Thyroid gland (tissue), 4 donors: ENCODE results near the gene ENPP5. TPM values are rescaled to one million over a fixed set of nuclear protein-coding genes. Genes with fewer than 3 reads are reported as not detected.
"Not testable (repeated sequence)": the region's sequence is repeated elsewhere in the genome, so short reads cannot be mapped to it uniquely, and the experiment has no call there.

Experiments used
- DNase-seq, 2 donors: peaks; one replicate each; pipeline ENCODE4 v3.0.0-alpha.2; 2019
- H3K27ac ChIP-seq, 3 donors: fragments of 200-600 bp; sonication (generic); 1 replicate in 2 of 3; 2 replicates in 1 of 3; pipeline ENCODE4 v1.5.1; 2016 to 2019; ENCODE audit warnings: mild to moderate bottlenecking in 1 of 3, moderate library complexity in 1 of 3
- H3K27me3 ChIP-seq: fragments of 200-600 bp; sonication (generic); one replicate; pipeline ENCODE4 v1.5.1; 2019
- H3K36me3 ChIP-seq, 2 donors: fragments of 200-600 bp; sonication (generic); one replicate each; pipeline ENCODE4 v1.5.1; 2016 to 2019
- H3K4me1 ChIP-seq, 2 donors: fragments of 200-600 bp; sonication (generic); one replicate each; pipeline ENCODE4 v1.5.1; 2017 to 2019
- H3K4me3 ChIP-seq, 3 donors: fragments of 200-600 bp; sonication (generic); replicated peaks in 1 of 3; 1 replicate in 2 of 3; 2 replicates in 1 of 3; pipeline ENCODE4 v1.5.1; 2016; ENCODE audit warnings: mild to moderate bottlenecking in 1 of 3
- H3K9me3 ChIP-seq: fragments of 200-600 bp; sonication (generic); one replicate; pipeline ENCODE4 v1.5.1; 2017
- POLR2A ChIP-seq, 2 donors: fragments of 450-650 bp; IDR thresholded peaks; one replicate each; pipeline ENCODE4 v1.6.1; 2017; ENCODE audit warnings: antibody characterized with exemption in 2 of 2, mild to moderate bottlenecking in 2 of 2, moderate library complexity in 1 of 2
- WGBS, 2 donors: methylation state at CpG; one replicate each; pipeline ENCODE4 v1.1.5; 2017; 5-methylcytosine and 5-hydroxymethylcytosine counted together
- intact Hi-C: fragments of 100-400 bp; cut with DNase I; formaldehyde crosslinking; loops from one replicate; pipeline ENCODE4 v1.15.1; 2023
- total RNA-seq, 4 donors: library from RNA; depleted of rRNA; stranded (reverse); fragments of >200 nt; gene quantifications; one replicate each; pipeline ENCODE4 v1.2.3, GENCODE V29; 2016
- TF ChIP-seq, protein P1 (sequence below), 6 experiments: fragments of 200-600 bp in 3 of 6; fragments of 450-650 bp in 3 of 6; sonication (generic) in 3 of 6; IDR thresholded peaks; one replicate each; pipeline ENCODE4 v1.5.1; 2016 to 2019; ENCODE audit warnings: antibody characterized with exemption in 6 of 6, mild to moderate bottlenecking in 2 of 6, inconsistent platforms in 1 of 6, moderate library complexity in 1 of 6

The ENPP5 gene
- total RNA-seq, 4 donors from 2014 or later: 47.7 to 103 (median 57.9) TPM

DNA sequence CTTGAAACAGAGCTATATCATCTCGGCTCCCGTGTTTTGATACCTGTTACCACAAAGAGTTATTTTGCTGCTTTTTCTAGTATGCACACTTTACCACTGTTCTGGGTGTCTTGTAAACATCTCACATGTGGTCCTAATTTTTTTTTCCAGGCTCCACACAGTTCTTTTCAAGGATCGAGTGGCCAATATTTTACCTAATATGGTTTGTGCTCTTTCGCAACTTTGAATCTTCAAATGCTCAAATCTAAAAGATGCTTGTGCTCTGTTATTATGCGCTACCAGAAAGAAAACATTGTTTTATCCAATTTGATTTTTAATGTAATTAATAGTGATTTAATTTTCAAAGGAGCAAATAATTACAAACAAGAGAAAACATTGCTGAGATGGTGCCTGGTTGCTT is 10.7 kb downstream of the ENPP5 start:
- H3K9me3 ChIP-seq: no peaks in the 10 kb centered on the region
- no peak for DNase-seq
- intact Hi-C loops: no loop called here
- H3K4me1 ChIP-seq: no peaks in the 10 kb centered on the region
- H3K27me3 ChIP-seq: no peaks in the 10 kb centered on the region
- WGBS, 2 donors: 94 to 95% methylated on average over 5 of the region's 5 CpGs
- H3K27ac ChIP-seq: no peak overlapping the region
- no peaks in the 10 kb centered on the region for H3K36me3 ChIP-seq
- no peak for TF ChIP-seq POLR2A (IDR thresholded peaks at IDR 0.05)
- TF ChIP-seq, protein P1, sequence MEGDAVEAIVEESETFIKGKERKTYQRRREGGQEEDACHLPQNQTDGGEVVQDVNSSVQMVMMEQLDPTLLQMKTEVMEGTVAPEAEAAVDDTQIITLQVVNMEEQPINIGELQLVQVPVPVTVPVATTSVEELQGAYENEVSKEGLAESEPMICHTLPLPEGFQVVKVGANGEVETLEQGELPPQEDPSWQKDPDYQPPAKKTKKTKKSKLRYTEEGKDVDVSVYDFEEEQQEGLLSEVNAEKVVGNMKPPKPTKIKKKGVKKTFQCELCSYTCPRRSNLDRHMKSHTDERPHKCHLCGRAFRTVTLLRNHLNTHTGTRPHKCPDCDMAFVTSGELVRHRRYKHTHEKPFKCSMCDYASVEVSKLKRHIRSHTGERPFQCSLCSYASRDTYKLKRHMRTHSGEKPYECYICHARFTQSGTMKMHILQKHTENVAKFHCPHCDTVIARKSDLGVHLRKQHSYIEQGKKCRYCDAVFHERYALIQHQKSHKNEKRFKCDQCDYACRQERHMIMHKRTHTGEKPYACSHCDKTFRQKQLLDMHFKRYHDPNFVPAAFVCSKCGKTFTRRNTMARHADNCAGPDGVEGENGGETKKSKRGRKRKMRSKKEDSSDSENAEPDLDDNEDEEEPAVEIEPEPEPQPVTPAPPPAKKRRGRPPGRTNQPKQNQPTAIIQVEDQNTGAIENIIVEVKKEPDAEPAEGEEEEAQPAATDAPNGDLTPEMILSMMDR (IDR thresholded peaks at IDR 0.05): no peak
- no peak overlapping the region for H3K4me3 ChIP-seq

DNA sequence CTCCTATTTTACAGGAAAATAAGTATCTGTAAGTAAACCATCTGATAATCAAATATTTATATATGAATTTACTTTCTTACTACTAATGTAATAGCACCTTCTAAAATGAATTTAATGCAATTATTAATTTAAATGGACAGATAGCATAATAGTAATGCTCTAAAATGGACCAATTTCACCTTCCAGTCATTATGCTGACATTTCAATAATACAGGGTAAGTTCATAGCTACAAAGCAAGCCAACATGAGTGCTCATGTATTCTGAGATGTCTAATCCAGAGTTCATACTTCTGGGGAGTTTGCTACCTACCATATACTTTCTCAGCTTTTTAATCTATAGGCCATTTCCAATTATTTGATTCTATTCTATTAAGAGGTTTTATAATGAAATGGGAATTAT is 11.6 kb downstream of the ENPP5 start:
- Histone ChIP-seq H3K4me3 (no peak overlapping the region), H3K27me3 (no peaks in the 10 kb centered on the region), H3K9me3 (no peaks in the 10 kb centered on the region), H3K36me3 (no peaks in the 10 kb centered on the region), H3K4me1 (no peaks in the 10 kb centered on the region), H3K27ac (no peak overlapping the region)
- DNase-seq: no peak
- TF ChIP-seq, protein P1 (IDR thresholded peaks at IDR 0.05): no peak
- no peak for TF ChIP-seq POLR2A (IDR thresholded peaks at IDR 0.05)
- intact Hi-C loops: no loop called here

DNA sequence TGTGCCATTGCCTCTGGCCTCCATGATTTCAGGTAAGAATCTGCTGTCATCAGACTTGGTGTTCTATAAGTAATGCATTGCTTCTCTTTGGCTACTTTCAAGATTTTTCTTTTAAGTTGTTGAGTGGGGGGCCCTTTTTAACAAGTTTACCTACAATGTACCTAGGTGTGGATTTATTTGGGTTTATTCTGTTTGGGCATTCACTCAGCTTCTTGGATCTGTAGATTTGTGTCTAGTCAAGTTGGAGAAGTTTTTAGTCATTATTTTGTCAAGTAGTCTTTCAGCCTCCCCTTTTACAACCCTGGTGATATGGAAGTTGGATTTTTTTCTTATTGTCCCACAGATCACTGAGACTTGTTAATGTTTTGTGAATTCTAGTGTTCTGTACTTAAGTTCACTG is 14.1 kb downstream of the ENPP5 start:
- H3K27me3 ChIP-seq: no peaks in the 10 kb centered on the region
- no peak for DNase-seq
- no peaks in the 10 kb centered on the region for H3K36me3 ChIP-seq
- no peak overlapping the region for H3K4me3 ChIP-seq
- H3K9me3 ChIP-seq: no peaks in the 10 kb centered on the region
- no peak overlapping the region for H3K27ac ChIP-seq
- no peaks in the 10 kb centered on the region for H3K4me1 ChIP-seq
- intact Hi-C loops: no loop called here
- TF ChIP-seq, protein P1 (IDR thresholded peaks at IDR 0.05): no peak
- no peak for TF ChIP-seq POLR2A (IDR thresholded peaks at IDR 0.05)

DNA sequence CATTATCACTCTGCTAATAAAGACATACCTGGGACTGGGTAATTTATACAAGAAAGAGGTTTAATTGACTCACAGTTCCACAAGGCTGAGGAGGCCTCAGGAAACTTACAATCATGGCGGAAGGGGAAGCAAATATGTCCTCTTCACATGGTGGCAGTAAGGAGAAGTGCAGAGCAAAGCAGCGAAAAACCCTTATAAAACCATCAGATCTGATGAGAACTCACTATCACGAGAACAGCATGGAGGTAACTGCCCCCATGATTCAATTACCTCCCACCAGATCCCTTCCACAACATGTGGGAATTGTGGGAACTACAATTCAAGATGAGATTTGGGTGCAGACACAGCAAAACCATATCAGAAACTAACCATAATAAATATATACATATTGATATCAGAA is 21.7 kb downstream of the ENPP5 start:
- H3K27me3 ChIP-seq, H3K9me3 ChIP-seq, intact Hi-C loops, H3K36me3 ChIP-seq, H3K27ac ChIP-seq, H3K4me1 ChIP-seq, H3K4me3 ChIP-seq, DNase-seq: not testable (repeated sequence)
- 89 to 94% methylated on average over 3 of the region's 3 CpGs for WGBS, 2 donors

DNA sequence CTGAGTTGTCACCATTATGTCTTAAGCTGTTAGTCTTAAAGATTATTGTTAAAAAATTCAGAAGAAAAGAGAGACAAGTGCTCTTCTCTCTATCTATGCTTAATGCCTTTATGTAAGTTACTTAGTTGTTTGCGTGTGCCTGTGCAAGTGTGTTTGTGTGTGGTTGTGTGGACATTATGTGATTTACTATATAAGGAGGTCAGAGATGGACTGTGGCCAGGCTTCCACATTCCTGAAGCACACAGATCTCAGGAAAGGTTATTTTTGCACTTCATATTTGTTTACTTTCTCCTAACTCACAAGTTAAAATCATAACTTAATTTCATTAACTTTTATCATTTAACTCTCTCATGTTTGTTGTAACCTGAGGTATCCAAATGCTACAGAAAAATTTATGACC is 26.5 kb downstream of the ENPP5 start:
- H3K36me3 ChIP-seq: peaks cover 0 to 3% of the 10 kb centered on the region in 2 donors
- no peak overlapping the region for H3K4me3 ChIP-seq
- no peaks in the 10 kb centered on the region for H3K27me3 ChIP-seq
- intact Hi-C loops: no loop called here
- WGBS, 2 donors: 68 to 69% methylated on average over 1 of the region's 1 CpG
- peaks cover 0 to 6% of the 10 kb centered on the region in 2 donors for H3K4me1 ChIP-seq
- no peak for TF ChIP-seq POLR2A (IDR thresholded peaks at IDR 0.05)
- TF ChIP-seq, protein P1 (IDR thresholded peaks at IDR 0.05): no peak
- H3K27ac ChIP-seq: no peak overlapping the region
- no peaks in the 10 kb centered on the region for H3K9me3 ChIP-seq
- DNase-seq: peak; percentile 12 to 35

DNA sequence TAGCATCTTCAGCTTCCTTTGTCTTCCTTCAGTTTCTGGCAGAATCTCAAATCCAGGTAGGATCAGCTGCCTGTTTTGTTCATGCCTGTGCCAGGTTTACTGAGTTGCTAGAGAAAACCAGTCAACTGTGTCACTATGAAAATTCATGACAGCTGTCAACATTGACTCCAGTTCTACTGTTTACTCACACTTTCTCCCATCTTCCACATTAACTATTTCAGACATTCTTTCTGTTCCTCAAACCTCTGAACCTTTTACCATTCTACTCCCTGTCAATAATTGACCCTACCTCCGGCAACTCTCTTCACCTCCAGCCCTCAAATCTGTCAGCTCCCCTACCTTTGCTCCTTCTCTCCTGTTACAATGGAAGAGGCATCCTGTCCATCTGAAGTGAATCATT is 32.5 kb downstream of the ENPP5 start:
- intact Hi-C loops: no loop called here
- H3K9me3 ChIP-seq: no peaks in the 10 kb centered on the region
- WGBS, 2 donors: 90 to 92% methylated on average over 1 of the region's 1 CpG
- TF ChIP-seq, protein P1 (IDR thresholded peaks at IDR 0.05): no peak
- TF ChIP-seq POLR2A (IDR thresholded peaks at IDR 0.05): no peak
- no peaks in the 10 kb centered on the region for H3K27me3 ChIP-seq
- no peak overlapping the region for H3K27ac ChIP-seq
- peak in 1 of 2 donors; percentile 1 for DNase-seq
- no peak overlapping the region for H3K4me3 ChIP-seq
- H3K4me1 ChIP-seq: peaks cover 0 to 3% of the 10 kb centered on the region in 2 donors
- peaks cover 0 to 3% of the 10 kb centered on the region in 2 donors for H3K36me3 ChIP-seq
